ENCODE data around the gene TGFB1. TPM values are rescaled to one million over a fixed set of nuclear protein-coding genes. Genes with fewer than 3 reads are reported as not detected.

Gene TGFB1
- polyA plus RNA-seq, 1 donor from 2014 or later: not detected

DNA sequence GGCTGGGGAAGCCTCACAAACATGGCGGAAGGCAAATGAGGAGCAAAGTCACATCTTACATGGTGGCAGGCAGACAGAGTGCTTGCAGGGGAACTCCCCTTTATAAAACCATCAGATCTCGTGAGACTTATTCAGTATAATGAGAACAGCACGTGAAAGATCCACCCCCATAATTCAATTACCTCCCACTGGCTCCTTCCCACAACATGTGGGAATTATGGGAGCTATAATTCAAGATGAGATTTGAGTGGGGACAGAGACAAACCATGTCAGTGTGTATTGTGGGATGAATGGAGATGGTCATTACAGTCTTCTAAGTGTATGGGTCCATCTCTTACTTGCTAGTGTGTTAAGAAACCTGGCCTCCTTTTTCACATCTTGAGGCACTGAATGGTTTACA, 48.3 kb upstream of the TGFB1 start (continued):
- TF ChIP-seq, protein P1, sequence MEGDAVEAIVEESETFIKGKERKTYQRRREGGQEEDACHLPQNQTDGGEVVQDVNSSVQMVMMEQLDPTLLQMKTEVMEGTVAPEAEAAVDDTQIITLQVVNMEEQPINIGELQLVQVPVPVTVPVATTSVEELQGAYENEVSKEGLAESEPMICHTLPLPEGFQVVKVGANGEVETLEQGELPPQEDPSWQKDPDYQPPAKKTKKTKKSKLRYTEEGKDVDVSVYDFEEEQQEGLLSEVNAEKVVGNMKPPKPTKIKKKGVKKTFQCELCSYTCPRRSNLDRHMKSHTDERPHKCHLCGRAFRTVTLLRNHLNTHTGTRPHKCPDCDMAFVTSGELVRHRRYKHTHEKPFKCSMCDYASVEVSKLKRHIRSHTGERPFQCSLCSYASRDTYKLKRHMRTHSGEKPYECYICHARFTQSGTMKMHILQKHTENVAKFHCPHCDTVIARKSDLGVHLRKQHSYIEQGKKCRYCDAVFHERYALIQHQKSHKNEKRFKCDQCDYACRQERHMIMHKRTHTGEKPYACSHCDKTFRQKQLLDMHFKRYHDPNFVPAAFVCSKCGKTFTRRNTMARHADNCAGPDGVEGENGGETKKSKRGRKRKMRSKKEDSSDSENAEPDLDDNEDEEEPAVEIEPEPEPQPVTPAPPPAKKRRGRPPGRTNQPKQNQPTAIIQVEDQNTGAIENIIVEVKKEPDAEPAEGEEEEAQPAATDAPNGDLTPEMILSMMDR (IDR thresholded peaks at IDR 0.05; ENCODE audit: poor library complexity, severe bottlenecking): no peak

- Histone ChIP-seq H3K4me2 (ENCODE audit: low read length) (no peak overlapping the region), H3K4me3 (ENCODE audit: low read length) (no peak overlapping the region), H2AFZ (ENCODE audit: low read depth, low read length) (no peak overlapping the region), H3K79me2 (replicated peaks; ENCODE audit: insufficient read depth, low read length) (peaks cover 16% of the 10 kb centered on the region), H3K9me3 (ENCODE audit: low read length) (no peaks in the 10 kb centered on the region), H3K27me3 (ENCODE audit: insufficient read depth, low read depth, low read length) (no peaks in the 10 kb centered on the region), H3K9ac (ENCODE audit: low read length) (no peak overlapping the region), H3K9me2 (ENCODE audit: insufficient read depth, low read length) (no peaks in the 10 kb centered on the region), H4K20me1 (ENCODE audit: insufficient read depth) (no peaks in the 10 kb centered on the region), H3K36me3 (ENCODE audit: insufficient read depth, low read length) (no peaks in the 10 kb centered on the region), H3F3A (ENCODE audit: insufficient read depth, low read length, poor library complexity, severe bottlenecking) (no peaks in the 10 kb centered on the region), H3K27ac (ENCODE audit: low read length) (no peak overlapping the region)
- no peak for TF ChIP-seq MXI1 (conservative IDR thresholded peaks at IDR 0.05; ENCODE audit: poor library complexity, severe bottlenecking)
- TF ChIP-seq, protein P1 (IDR thresholded peaks at IDR 0.05; ENCODE audit: poor library complexity, severe bottlenecking): no peak
- TF ChIP-seq POLR2AphosphoS5 (IDR thresholded peaks at IDR 0.05): no peak
- TF ChIP-seq EP300 (conservative IDR thresholded peaks at IDR 0.05; ENCODE audit: poor library complexity, severe bottlenecking): no peak
- no peak for TF ChIP-seq TAF1 (IDR thresholded peaks at IDR 0.05; ENCODE audit: low read depth)
- no peak for TF ChIP-seq EZH2 (IDR thresholded peaks at IDR 0.05; ENCODE audit: borderline replicate concordance, insufficient read depth, low read length, poor library complexity, severe bottlenecking)
- TF ChIP-seq, protein P2, sequence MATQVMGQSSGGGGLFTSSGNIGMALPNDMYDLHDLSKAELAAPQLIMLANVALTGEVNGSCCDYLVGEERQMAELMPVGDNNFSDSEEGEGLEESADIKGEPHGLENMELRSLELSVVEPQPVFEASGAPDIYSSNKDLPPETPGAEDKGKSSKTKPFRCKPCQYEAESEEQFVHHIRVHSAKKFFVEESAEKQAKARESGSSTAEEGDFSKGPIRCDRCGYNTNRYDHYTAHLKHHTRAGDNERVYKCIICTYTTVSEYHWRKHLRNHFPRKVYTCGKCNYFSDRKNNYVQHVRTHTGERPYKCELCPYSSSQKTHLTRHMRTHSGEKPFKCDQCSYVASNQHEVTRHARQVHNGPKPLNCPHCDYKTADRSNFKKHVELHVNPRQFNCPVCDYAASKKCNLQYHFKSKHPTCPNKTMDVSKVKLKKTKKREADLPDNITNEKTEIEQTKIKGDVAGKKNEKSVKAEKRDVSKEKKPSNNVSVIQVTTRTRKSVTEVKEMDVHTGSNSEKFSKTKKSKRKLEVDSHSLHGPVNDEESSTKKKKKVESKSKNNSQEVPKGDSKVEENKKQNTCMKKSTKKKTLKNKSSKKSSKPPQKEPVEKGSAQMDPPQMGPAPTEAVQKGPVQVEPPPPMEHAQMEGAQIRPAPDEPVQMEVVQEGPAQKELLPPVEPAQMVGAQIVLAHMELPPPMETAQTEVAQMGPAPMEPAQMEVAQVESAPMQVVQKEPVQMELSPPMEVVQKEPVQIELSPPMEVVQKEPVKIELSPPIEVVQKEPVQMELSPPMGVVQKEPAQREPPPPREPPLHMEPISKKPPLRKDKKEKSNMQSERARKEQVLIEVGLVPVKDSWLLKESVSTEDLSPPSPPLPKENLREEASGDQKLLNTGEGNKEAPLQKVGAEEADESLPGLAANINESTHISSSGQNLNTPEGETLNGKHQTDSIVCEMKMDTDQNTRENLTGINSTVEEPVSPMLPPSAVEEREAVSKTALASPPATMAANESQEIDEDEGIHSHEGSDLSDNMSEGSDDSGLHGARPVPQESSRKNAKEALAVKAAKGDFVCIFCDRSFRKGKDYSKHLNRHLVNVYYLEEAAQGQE (IDR thresholded peaks at IDR 0.05; ENCODE audit: borderline replicate concordance): no peak
- no peak for TF ChIP-seq RAD21 (conservative IDR thresholded peaks at IDR 0.05)
- no peak for TF ChIP-seq SMC3 (conservative IDR thresholded peaks at IDR 0.05; ENCODE audit: poor library complexity)
Measured at GRCh38 chr19:41401483-41401882, 47.8 kb upstream of the TGFB1 start.

DNA sequence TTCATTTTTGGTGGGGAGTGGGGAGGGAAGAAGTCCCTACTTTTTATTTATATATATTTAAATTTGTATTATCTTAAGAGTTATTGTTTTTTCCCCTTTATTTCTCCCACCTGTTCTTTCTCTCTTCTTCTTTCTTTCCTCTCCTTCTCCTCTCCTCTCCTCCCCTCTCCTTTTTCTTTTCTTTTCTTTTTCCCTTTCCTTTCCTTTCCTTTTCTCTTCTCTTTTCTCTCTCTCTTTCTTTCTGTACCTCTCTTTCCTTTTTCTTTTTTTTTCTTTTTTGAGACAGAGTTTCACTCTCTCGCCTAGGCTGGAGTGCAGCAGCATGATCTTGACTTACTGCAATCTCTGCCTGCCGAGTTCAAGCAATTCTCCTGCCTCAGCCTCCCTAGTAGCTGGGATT, 45.8 kb upstream of the TGFB1 start:
- no peak overlapping the region for H3K4me3 ChIP-seq (ENCODE audit: low read length)
- H4K20me1 ChIP-seq (ENCODE audit: insufficient read depth): no peaks in the 10 kb centered on the region
- no peak overlapping the region for H2AFZ ChIP-seq (ENCODE audit: low read depth, low read length)

More for the DNA sequence above, 45.8 kb upstream of the TGFB1 start:
- Histone ChIP-seq H3K9me2 (ENCODE audit: insufficient read depth, low read length) (no peaks in the 10 kb centered on the region), H3K27ac (ENCODE audit: low read length) (no peak overlapping the region), H3K79me2 (replicated peaks; ENCODE audit: insufficient read depth, low read length) (peaks cover 16% of the 10 kb centered on the region), H3F3A (ENCODE audit: insufficient read depth, low read length, poor library complexity, severe bottlenecking) (no peaks in the 10 kb centered on the region), H3K27me3 (ENCODE audit: insufficient read depth, low read depth, low read length) (no peaks in the 10 kb centered on the region), H3K4me2 (ENCODE audit: low read length) (no peak overlapping the region), H3K9me3 (ENCODE audit: low read length) (no peaks in the 10 kb centered on the region), H3K9ac (ENCODE audit: low read length) (no peak overlapping the region), H3K36me3 (ENCODE audit: insufficient read depth, low read length) (no peaks in the 10 kb centered on the region)
- TF ChIP-seq, protein P1 (IDR thresholded peaks at IDR 0.05; ENCODE audit: poor library complexity, severe bottlenecking): no peak
- TF ChIP-seq EZH2 (IDR thresholded peaks at IDR 0.05; ENCODE audit: borderline replicate concordance, insufficient read depth, low read length, poor library complexity, severe bottlenecking) (no peak), RAD21 (conservative IDR thresholded peaks at IDR 0.05) (no peak), EP300 (conservative IDR thresholded peaks at IDR 0.05; ENCODE audit: poor library complexity, severe bottlenecking) (no peak), POLR2AphosphoS5 (IDR thresholded peaks at IDR 0.05) (no peak), TAF1 (IDR thresholded peaks at IDR 0.05; ENCODE audit: low read depth) (no peak), SMC3 (conservative IDR thresholded peaks at IDR 0.05; ENCODE audit: poor library complexity) (no peak), MXI1 (conservative IDR thresholded peaks at IDR 0.05; ENCODE audit: poor library complexity, severe bottlenecking) (no peak)
- TF ChIP-seq, protein P2 (IDR thresholded peaks at IDR 0.05; ENCODE audit: borderline replicate concordance): no peak

Measured in neural cell (in vitro differentiated cells).